NCI-H526 (cell line): Measurements from ENCODE around the gene C1R.

Experiments used
- DNase-seq, 2 experiments: peaks; one replicate each; lab custom pipeline; 2025; lab: John Stamatoyannopoulos, UW

Gene C1R

GRCh38 chr12:7092229-7092985, at the start of gene C1R:
Gene C1R (minus strand): TSS chr12:7092445. CDS start chr12:7092388, 57 bp downstream.
- peak; percentile 70 to 92 for DNase-seq

GRCh38 chr12:7141351-7142005, 49.2 kb upstream of the C1R start:
- DNase-seq, result no peak

- no peak for DNase-seq
Measured at GRCh38 chr12:7139200-7139599, 47.0 kb upstream of the C1R start.

- no peak for DNase-seq
Measured at GRCh38 chr12:7137908-7138307, 45.7 kb upstream of the C1R start.

GRCh38 chr12:7136676-7137075, 44.4 kb upstream of the C1R start:
- DNase-seq, result no peak

GRCh38 chr12:7136071-7136470, 43.8 kb upstream of the C1R start:
- DNase-seq, result no peak

- no peak for DNase-seq
Measured at GRCh38 chr12:7134396-7135166, 42.3 kb upstream of the C1R start.

GRCh38 chr12:7131502-7131866, 39.2 kb upstream of the C1R start:
- DNase-seq, result no peak

GRCh38 chr12:7130701-7131501, 38.7 kb upstream of the C1R start:
- peak; percentile 31 to 78 for DNase-seq

GRCh38 chr12:7129872-7130691, 37.8 kb upstream of the C1R start, which contains the start of gene CLSTN3:
Gene CLSTN3 (plus strand): TSS chr12:7130371. CDS start chr12:7130649, 278 bp downstream.
- DNase-seq, result peak; percentile 60 to 90

GRCh38 chr12:7129287-7129871, 37.1 kb upstream of the C1R start:
- DNase-seq, result no peak

GRCh38 chr12:7128681-7129286, 36.5 kb upstream of the C1R start, which contains the start of gene RBP5:
Gene RBP5 (minus strand): TSS chr12:7128889. CDS start chr12:7128775, 114 bp downstream.
- DNase-seq, result no peak

- no peak for DNase-seq
Measured at GRCh38 chr12:7127916-7128626, 35.8 kb upstream of the C1R start.

- DNase-seq, result no peak
Measured at GRCh38 chr12:7125632-7126227, 33.5 kb upstream of the C1R start.

GRCh38 chr12:7123806-7124522, 31.7 kb upstream of the C1R start:
- DNase-seq, result no peak

- no peak for DNase-seq
Measured at GRCh38 chr12:7122811-7123769, 30.8 kb upstream of the C1R start.

GRCh38 chr12:7121324-7121723, 29.1 kb upstream of the C1R start:
- DNase-seq, result no peak
